Measurements from ENCODE around the gene GPRIN3.

- TF ChIP-seq CTCF (conservative IDR thresholded peaks at IDR 0.05; ENCODE audit: low read length), result no peak
- no peak for TF ChIP-seq EZH2phosphoT487 (IDR thresholded peaks at IDR 0.05; ENCODE audit: borderline replicate concordance)
These were observed at the start of gene GPRIN3 for GRCh38 chr4:89307446-89308160.

Measured in Loucy (cell line).